ENCODE data around the gene MLN. TPM values are rescaled to one million over a fixed set of nuclear protein-coding genes. Genes with fewer than 3 reads are reported as not detected.
A peak's percentile ranks its signal among the peaks of the same experiment; 100 is the strongest.

Gene MLN
- total and polyA plus RNA-seq, 8 donors, result not detected

GRCh38 chr6:33758815-33759216, 45.0 kb downstream of the MLN start:
- intact Hi-C loops (cut with DNase I; ENCODE audit: low total_unique reads), result no loop called here
- H3K27me3 ChIP-seq, result no peaks in the 10 kb centered on the region
- WGBS, 5 donors, result 14 to 32% (median 21%) methylated on average over 7 of the region's 7 CpGs
- H3K27ac ChIP-seq, result peak overlapping the region; percentile 2 to 63 (median 41)
- no peaks in the 10 kb centered on the region for H3K36me3 ChIP-seq
- H3K4me1 ChIP-seq, result peaks cover 4 to 34% (median 20%) of the 10 kb centered on the region in 4 donors
- H3K9me3 ChIP-seq, result no peaks in the 10 kb centered on the region
- TF ChIP-seq POLR2A (IDR thresholded peaks at IDR 0.05) (no peak), EP300 (IDR thresholded peaks at IDR 0.05) (no peak), CTCF (IDR thresholded peaks at IDR 0.05) (no peak), POLR2AphosphoS5 (IDR thresholded peaks at IDR 0.05) (no peak)
- DNase-seq, result peak in 1 of 2 donors; percentile 55
- H3K4me3 ChIP-seq, result no peak overlapping the region

- Histone ChIP-seq H3K9me3 (no peaks in the 10 kb centered on the region), H3K27me3 (no peaks in the 10 kb centered on the region), H3K27ac (peak overlapping the region in 1 of 5 donors; percentile 58), H3K4me3 (no peak overlapping the region), H3K36me3 (no peaks in the 10 kb centered on the region), H3K4me1 (peaks cover 4 to 34% (median 20%) of the 10 kb centered on the region in 4 donors)
- no peak for TF ChIP-seq POLR2AphosphoS5 (IDR thresholded peaks at IDR 0.05)
- TF ChIP-seq POLR2A (IDR thresholded peaks at IDR 0.05), result no peak
- TF ChIP-seq EP300 (IDR thresholded peaks at IDR 0.05), result no peak
- no peak for TF ChIP-seq CTCF (IDR thresholded peaks at IDR 0.05)
- 84 to 88% (median 85%) methylated on average over 10 of the region's 10 CpGs for WGBS, 5 donors
- intact Hi-C loops (cut with DNase I; ENCODE audit: low total_unique reads), result no loop called here
- DNase-seq, result no peak
These were observed 45.9 kb downstream of the MLN start for GRCh38 chr6:33757906-33758305.

- TF ChIP-seq EP300 (IDR thresholded peaks at IDR 0.05), result no peak
- TF ChIP-seq POLR2A (IDR thresholded peaks at IDR 0.05), result no peak
- no peak for TF ChIP-seq CTCF (IDR thresholded peaks at IDR 0.05)
- no peak for TF ChIP-seq POLR2AphosphoS5 (IDR thresholded peaks at IDR 0.05)
- H3K4me1 ChIP-seq, result peaks cover 4 to 38% (median 16%) of the 10 kb centered on the region in 4 donors
- H3K27ac ChIP-seq, result no peak overlapping the region
- WGBS, 5 donors, result 50 to 57% (median 54%) methylated on average over 3 of the region's 3 CpGs
- no peaks in the 10 kb centered on the region for H3K27me3 ChIP-seq
- no peaks in the 10 kb centered on the region for H3K9me3 ChIP-seq
- no peaks in the 10 kb centered on the region for H3K36me3 ChIP-seq
- no peak for DNase-seq
- intact Hi-C loops (cut with DNase I; ENCODE audit: low total_unique reads), result no loop called here
- no peak overlapping the region for H3K4me3 ChIP-seq
These were observed 46.7 kb downstream of the MLN start for GRCh38 chr6:33757113-33757512.

- Histone ChIP-seq H3K36me3 (no peaks in the 10 kb centered on the region), H3K27ac (no peak overlapping the region), H3K27me3 (no peaks in the 10 kb centered on the region), H3K4me1 (peaks cover 0 to 35% (median 14%) of the 10 kb centered on the region in 4 donors), H3K9me3 (no peaks in the 10 kb centered on the region), H3K4me3 (no peak overlapping the region)
- WGBS, 5 donors, result 67 to 81% (median 76%) methylated on average over 12 of the region's 12 CpGs
- intact Hi-C loops (cut with DNase I; ENCODE audit: low total_unique reads), result no loop called here
- TF ChIP-seq POLR2AphosphoS5 (IDR thresholded peaks at IDR 0.05), result no peak
- TF ChIP-seq EP300 (IDR thresholded peaks at IDR 0.05), result no peak
- no peak for TF ChIP-seq CTCF (IDR thresholded peaks at IDR 0.05)
- DNase-seq, result no peak
These were observed 47.4 kb downstream of the MLN start for GRCh38 chr6:33756211-33756954.
